Body of pancreas (tissue), 4 donors: ENCODE data around the gene CUL9.

Experiments used
- CTCF ChIP-seq, 7 experiments: fragments of 450-650 bp in 4 of 7; fragments of 200-600 bp in 3 of 7; sonication (generic) in 3 of 7; IDR thresholded peaks; one replicate each; pipeline ENCODE4 v1.5.1; 2016 to 2019; ENCODE audit warnings: antibody characterized with exemption in 7 of 7
- POLR2A ChIP-seq, 3 donors: fragments of 450-650 bp; IDR thresholded peaks; one replicate each; pipeline ENCODE4 v1.6.1; 2016; ENCODE audit warnings: antibody characterized with exemption in 3 of 3, mild to moderate bottlenecking in 2 of 3

GRCh38 chr6:43267619-43268354 is 85.8 kb downstream of the CUL9 start:
- TF ChIP-seq CTCF (IDR thresholded peaks at IDR 0.05) (no peak), POLR2A (IDR thresholded peaks at IDR 0.05) (no peak)
